ENCODE measurements around the gene CHCHD6.

CHCHD6 gene

DNA sequence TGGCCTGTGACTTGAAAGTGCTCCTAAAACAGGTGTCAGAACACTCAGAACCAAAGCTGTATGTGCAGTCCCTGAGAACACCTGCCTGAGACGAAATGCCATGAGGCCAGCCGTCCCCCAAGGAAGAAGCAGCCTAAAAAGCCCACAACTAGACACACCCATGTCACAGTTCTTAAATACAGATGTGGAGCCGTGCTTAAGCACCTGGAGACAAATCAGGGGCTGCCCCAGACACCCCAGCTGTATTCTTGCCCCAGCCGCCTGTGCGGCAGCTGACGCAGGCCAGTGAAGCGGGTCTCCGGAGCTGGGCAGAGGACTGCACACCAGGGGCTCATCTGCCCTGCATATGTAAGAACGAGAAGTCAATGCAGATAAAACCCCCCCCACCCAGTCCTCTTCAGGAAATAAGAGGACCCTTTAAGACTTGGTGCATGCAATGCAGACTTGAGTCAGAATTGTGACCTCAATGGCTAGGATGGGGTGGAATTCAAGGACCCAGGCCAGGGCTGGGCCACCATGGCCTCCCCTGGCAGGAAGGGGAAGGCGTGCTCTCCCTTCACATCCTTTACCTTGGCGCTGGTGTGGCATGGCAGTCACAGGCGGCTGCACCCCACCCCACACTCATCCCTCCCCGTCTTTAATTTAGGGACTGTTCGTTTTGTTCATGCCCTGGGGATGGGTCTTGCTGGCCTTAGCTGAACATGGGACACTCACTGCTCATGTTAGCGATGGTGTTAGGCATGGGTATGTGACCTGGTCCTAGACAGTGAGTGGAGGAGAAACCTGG, 251.2 kb downstream of the CHCHD6 start:
- TF ChIP-seq CTBP1 (IDR thresholded peaks at IDR 0.05; ENCODE audit: borderline replicate concordance) (no peak), LEF1 (IDR thresholded peaks at IDR 0.05; ENCODE audit: borderline replicate concordance) (no peak)
- no peak for DNase-seq (ENCODE audit: extremely low spot score)
- POLR2A ChIA-PET, result no interaction called here
- CTCF ChIA-PET, result no interaction called here

DNA sequence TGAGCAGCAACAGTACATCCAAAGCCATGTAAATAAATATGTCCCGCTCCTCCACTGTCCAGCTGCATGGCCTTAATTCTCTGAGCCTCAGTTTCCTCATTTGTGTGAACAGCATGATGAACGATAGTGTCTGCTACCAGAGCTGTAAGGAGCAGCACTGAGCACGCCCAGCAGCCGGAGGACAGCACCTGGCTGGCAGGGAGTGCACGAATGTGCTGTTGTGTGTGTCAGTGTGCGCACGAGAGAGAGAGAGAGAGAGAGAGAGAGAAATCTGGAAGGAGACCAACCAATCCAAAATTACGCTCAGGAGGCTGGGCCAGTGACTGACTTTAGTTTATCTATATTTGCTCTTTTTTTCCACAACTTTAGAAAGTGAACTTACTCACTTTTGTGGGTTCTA, 252.3 kb downstream of the CHCHD6 start:
- TF ChIP-seq L3MBTL2 (conservative IDR thresholded peaks at IDR 0.05) (no peak), SP1 (IDR thresholded peaks at IDR 0.05) (no peak), NFRKB (IDR thresholded peaks at IDR 0.05) (no peak), TARDBP (IDR thresholded peaks at IDR 0.05) (no peak), SUZ12 (IDR thresholded peaks at IDR 0.05) (no peak), BHLHE40 (IDR thresholded peaks at IDR 0.05; ENCODE audit: borderline replicate concordance) (no peak)
- CTCF ChIA-PET, result no interaction called here
- POLR2A ChIA-PET, result no interaction called here
- no peak for DNase-seq (ENCODE audit: extremely low spot score)

DNA sequence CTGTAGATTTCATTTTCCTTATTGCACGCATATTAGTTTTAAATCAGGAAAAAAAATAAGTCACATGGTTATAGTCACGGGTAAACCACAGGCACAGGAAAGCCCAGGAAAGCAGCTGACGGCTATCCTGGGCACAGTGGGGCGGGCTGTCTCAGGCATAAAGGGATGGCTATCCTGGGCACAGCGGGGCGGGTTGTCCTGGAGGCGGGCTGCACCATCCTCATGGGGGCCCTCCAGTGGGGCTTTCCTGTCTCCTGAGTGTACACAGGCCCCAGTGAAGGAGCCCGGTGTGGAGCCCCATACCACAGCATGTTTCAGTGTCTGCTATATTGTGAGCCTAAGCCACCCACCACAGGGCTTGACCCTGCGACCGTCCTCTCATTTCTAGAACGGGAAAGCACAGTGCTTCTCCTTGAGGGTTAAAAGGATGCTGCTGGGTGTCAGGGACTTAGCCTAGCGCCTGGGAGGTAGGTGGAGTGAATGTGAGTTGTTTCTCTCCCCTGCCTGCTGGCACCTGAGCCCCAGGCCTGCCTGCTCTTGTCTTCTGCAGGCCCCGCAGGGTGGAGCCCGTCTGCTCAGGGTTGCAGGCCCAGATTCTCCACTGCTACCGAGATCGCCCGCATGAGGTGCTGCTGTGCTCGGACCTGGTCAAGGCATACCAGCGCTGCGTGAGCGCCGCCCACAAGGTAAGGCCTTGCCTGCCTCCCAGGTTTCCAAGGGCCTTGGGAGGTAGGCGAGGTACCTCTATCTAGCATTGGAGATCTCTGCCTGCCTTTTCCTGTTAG, 253.0 kb downstream of the CHCHD6 start:
- TF ChIP-seq L3MBTL2 (conservative IDR thresholded peaks at IDR 0.05), result no peak
- TF ChIP-seq BHLHE40 (IDR thresholded peaks at IDR 0.05; ENCODE audit: borderline replicate concordance), result no peak
- TF ChIP-seq ARNT (IDR thresholded peaks at IDR 0.05), result no peak
- TF ChIP-seq SUZ12 (IDR thresholded peaks at IDR 0.05), result no peak
- TF ChIP-seq CTBP1 (IDR thresholded peaks at IDR 0.05; ENCODE audit: borderline replicate concordance), result no peak
- TF ChIP-seq, protein P1, sequence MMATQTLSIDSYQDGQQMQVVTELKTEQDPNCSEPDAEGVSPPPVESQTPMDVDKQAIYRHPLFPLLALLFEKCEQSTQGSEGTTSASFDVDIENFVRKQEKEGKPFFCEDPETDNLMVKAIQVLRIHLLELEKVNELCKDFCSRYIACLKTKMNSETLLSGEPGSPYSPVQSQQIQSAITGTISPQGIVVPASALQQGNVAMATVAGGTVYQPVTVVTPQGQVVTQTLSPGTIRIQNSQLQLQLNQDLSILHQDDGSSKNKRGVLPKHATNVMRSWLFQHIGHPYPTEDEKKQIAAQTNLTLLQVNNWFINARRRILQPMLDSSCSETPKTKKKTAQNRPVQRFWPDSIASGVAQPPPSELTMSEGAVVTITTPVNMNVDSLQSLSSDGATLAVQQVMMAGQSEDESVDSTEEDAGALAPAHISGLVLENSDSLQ (IDR thresholded peaks at IDR 0.05), result no peak
- POLR2A ChIA-PET, result no interaction called here
- CTCF ChIA-PET, result no interaction called here
- DNase-seq (ENCODE audit: extremely low spot score), result no peak

DNA sequence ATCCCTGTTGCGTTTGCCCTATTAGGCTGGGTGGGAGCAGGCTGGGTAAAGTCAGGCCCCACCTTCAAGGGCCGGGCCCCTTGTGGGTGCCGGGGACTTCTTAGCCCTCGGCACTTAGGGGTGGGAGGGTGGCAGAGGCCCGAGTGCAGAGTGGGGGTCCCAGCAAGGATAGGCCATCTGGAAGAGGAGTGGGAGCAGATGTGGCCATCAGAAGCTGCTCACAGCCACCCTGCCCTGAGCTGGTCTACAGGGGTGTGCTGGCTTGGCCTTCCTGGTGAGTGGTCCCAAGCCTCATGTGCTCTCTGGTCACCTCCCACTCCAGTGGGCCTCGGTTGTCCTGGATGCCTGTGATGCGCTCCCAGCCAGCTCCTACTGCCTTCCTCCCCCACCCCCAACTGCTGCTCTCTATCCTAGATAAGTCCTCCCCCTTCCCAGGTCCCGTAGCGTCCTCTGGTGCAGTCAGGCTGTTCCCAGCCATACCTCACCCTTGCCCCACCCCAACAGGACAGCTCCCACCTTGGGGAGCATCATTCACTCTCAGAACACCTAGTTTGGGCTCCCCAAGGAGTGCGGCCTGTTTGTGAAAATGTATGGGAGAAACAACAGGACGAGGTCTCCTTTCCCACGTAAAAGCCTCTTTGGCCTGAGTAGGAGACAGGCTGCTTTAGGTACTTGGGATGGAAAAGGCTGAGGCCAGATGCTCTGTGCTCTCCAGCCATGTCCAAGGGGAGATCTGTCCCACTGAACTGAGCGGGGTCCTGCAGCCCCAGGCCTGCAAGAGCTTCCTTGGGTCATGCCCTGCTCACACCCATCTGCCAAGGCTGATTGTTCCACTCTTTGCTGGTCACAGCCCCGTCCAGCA, 254.0 kb downstream of the CHCHD6 start:
- CTCF ChIA-PET, result no interaction called here
- no peak for TF ChIP-seq TARDBP (IDR thresholded peaks at IDR 0.05)
- no peak for TF ChIP-seq ARNT (IDR thresholded peaks at IDR 0.05)
- no peak for TF ChIP-seq FOXA1 (IDR thresholded peaks at IDR 0.05)
- no peak for TF ChIP-seq BHLHE40 (IDR thresholded peaks at IDR 0.05; ENCODE audit: borderline replicate concordance)
- no peak for TF ChIP-seq L3MBTL2 (conservative IDR thresholded peaks at IDR 0.05)
- no peak for TF ChIP-seq CTBP1 (IDR thresholded peaks at IDR 0.05; ENCODE audit: borderline replicate concordance)
- no peak for TF ChIP-seq SP1 (IDR thresholded peaks at IDR 0.05)
- no peak for TF ChIP-seq LEF1 (IDR thresholded peaks at IDR 0.05; ENCODE audit: borderline replicate concordance)
- TF ChIP-seq, protein P1 (IDR thresholded peaks at IDR 0.05), result no peak
- TF ChIP-seq ZNF384 (IDR thresholded peaks at IDR 0.05), result no peak
- TF ChIP-seq HDGF (IDR thresholded peaks at IDR 0.05; ENCODE audit: borderline replicate concordance), result no peak
- no peak for TF ChIP-seq ELF4 (IDR thresholded peaks at IDR 0.05)
- TF ChIP-seq FOXK2 (IDR thresholded peaks at IDR 0.05), result no peak
- TF ChIP-seq FOXM1 (IDR thresholded peaks at IDR 0.05; ENCODE audit: borderline replicate concordance), result no peak
- TF ChIP-seq SUZ12 (IDR thresholded peaks at IDR 0.05), result no peak
- TF ChIP-seq NFRKB (IDR thresholded peaks at IDR 0.05), result no peak
- no peak for DNase-seq (ENCODE audit: extremely low spot score)
- POLR2A ChIA-PET, result no interaction called here

DNA sequence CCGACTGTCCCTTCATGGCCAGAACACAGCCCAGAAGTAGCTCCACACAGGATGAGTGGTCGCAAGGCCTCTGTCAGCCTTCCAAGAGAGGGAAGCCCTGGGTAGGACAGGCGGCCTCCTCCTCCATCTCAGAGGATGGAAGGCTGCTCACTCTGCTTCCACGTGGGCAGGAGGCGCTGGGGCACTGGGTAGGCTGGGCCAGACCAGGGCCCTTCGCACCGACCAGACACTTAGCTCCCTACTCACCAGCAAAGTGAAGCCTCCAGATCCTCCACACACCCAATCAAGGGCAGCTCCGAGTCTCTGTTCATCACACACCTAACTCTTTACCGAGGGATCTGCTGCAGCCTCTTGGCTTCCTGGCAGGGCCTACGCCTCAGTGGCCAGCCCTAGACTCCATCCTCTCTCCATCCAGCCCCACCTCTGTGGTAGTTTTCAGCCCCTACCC, 254.6 kb downstream of the CHCHD6 start:
- no peak for DNase-seq (ENCODE audit: extremely low spot score)
- ChIA-PET CTCF (no interaction called here), POLR2A (no interaction called here)
- TF ChIP-seq FOXK2 (IDR thresholded peaks at IDR 0.05) (no peak), L3MBTL2 (conservative IDR thresholded peaks at IDR 0.05) (no peak), CTBP1 (IDR thresholded peaks at IDR 0.05; ENCODE audit: borderline replicate concordance) (no peak), HDGF (IDR thresholded peaks at IDR 0.05; ENCODE audit: borderline replicate concordance) (no peak), TARDBP (IDR thresholded peaks at IDR 0.05) (no peak), ARNT (IDR thresholded peaks at IDR 0.05) (no peak), BHLHE40 (IDR thresholded peaks at IDR 0.05; ENCODE audit: borderline replicate concordance) (no peak), NFRKB (IDR thresholded peaks at IDR 0.05) (no peak), ZNF384 (IDR thresholded peaks at IDR 0.05) (no peak), ELF4 (IDR thresholded peaks at IDR 0.05) (no peak)
- TF ChIP-seq, protein P1 (IDR thresholded peaks at IDR 0.05), result no peak

All from HEK293T (cell line).